GM18868 (cell line): ENCODE data around the gene SBNO2.
"Not testable (repeated sequence)": the region's sequence is repeated elsewhere in the genome, so short reads cannot be mapped to it uniquely, and the experiment has no call there.

ENCODE experiments used
- ATAC-seq: cut with Tn5 transposase; IDR thresholded peaks from one replicate; pipeline ENCODE4 v1.9.1; 2021; ENCODE audit warnings: mild to moderate bottlenecking, moderate library complexity; ENCODE audit not compliant: unreplicated experiment

SBNO2 gene

GRCh38 chr19:1122021-1122971 lies 51.8 kb downstream of the SBNO2 start:
- ATAC-seq: no peak

GRCh38 chr19:1121395-1121794 lies 52.7 kb downstream of the SBNO2 start:
- ATAC-seq: no peak

- ATAC-seq: no peak
Measured at GRCh38 chr19:1119475-1120217, 54.4 kb downstream of the SBNO2 start.

- no peak for ATAC-seq
Measured at GRCh38 chr19:1118999-1119398, 55.1 kb downstream of the SBNO2 start.

- ATAC-seq: no peak
Measured at GRCh38 chr19:1117654-1118053, 56.4 kb downstream of the SBNO2 start.

- no peak for ATAC-seq
Measured at GRCh38 chr19:1116726-1117581, 57.1 kb downstream of the SBNO2 start.

GRCh38 chr19:1115646-1116420 lies 58.2 kb downstream of the SBNO2 start:
- ATAC-seq: no peak

- ATAC-seq: not testable (repeated sequence)
Measured at GRCh38 chr19:1114728-1115127, 59.3 kb downstream of the SBNO2 start.

- no peak for ATAC-seq
Measured at GRCh38 chr19:1113986-1114483, 60.0 kb downstream of the SBNO2 start.

GRCh38 chr19:1113030-1113985 lies 60.8 kb downstream of the SBNO2 start:
- peak; percentile 62 for ATAC-seq

- ATAC-seq: no peak
Measured at GRCh38 chr19:1112268-1113029, 61.6 kb downstream of the SBNO2 start.

GRCh38 chr19:1111641-1112267 lies 62.3 kb downstream of the SBNO2 start:
- ATAC-seq: no peak

GRCh38 chr19:1110809-1111640 lies 63.0 kb downstream of the SBNO2 start:
- ATAC-seq: no peak

- ATAC-seq: no peak
Measured at GRCh38 chr19:1109697-1110671, 64.1 kb downstream of the SBNO2 start.

- ATAC-seq: no peak
Measured at GRCh38 chr19:1109032-1109551, 65.0 kb downstream of the SBNO2 start.
